GM21360 (cell line): ENCODE results near the gene USB1.

Experiments
- ATAC-seq: cut with Tn5 transposase; IDR thresholded peaks from one replicate; pipeline ENCODE4 v1.9.1; 2021; ENCODE audit warnings: mild to moderate bottlenecking, moderate library complexity; ENCODE audit not compliant: unreplicated experiment

Gene USB1, protein sequence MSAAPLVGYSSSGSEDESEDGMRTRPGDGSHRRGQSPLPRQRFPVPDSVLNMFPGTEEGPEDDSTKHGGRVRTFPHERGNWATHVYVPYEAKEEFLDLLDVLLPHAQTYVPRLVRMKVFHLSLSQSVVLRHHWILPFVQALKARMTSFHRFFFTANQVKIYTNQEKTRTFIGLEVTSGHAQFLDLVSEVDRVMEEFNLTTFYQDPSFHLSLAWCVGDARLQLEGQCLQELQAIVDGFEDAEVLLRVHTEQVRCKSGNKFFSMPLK

GRCh38 chr16:58000706-58001676, at the start of gene USB1:
USB1 (plus strand) TSS chr16:58001407; CDS start chr16:58001484, 77 bp downstream.
- ATAC-seq, result peak; percentile 68

GRCh38 chr16:57952909-57953308, 48.3 kb upstream of the USB1 start:
- ATAC-seq, result no peak

DNA sequence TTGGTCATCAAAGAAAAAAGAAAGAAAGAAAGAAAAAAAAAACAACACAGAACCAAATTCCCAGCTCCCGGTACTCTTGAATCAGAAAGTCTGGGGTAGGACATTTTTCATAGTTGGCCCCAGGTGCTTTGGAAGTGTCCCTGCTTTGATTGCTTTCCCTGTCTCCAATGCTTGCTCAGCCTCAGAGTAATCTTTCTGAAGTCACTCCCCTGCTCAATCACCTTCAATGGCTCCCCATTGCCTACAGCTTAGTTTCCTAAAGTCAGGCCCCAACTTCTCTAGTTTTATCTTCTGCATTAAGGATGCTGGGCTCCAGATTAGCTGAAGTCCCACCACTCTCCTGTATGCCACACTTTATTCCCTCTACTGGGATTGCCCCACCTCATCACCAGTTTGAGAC, 47.4 kb upstream of the USB1 start:
- no peak for ATAC-seq

GRCh38 chr16:57955572-57956188, 45.5 kb upstream of the USB1 start:
- ATAC-seq, result no peak

DNA sequence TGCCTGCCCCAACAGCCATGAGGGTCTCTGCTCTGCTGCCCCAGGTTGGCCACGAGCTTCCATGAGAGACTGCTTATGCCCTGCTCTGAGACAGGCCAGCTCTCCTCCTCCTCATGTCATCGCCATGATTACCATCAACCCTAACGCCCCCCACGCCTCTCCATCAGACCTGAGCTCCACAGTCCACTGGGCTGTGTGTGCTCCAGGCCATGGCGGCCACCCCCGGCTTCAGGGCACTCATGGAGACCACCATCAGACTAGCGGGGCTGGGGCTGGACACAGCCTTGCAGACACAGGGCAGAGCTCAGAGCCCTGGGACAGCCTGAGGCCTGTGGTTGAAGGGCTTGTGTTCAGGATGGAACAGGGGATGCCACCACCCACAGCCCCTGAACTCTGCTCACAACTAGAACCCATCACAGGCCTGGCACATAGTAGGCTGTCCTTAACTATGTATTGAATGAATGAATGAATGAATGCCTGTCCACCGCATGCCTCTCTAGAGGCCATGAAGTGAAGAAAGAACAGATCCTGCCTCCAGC, 44.9 kb upstream of the USB1 start:
- ATAC-seq, result no peak

DNA sequence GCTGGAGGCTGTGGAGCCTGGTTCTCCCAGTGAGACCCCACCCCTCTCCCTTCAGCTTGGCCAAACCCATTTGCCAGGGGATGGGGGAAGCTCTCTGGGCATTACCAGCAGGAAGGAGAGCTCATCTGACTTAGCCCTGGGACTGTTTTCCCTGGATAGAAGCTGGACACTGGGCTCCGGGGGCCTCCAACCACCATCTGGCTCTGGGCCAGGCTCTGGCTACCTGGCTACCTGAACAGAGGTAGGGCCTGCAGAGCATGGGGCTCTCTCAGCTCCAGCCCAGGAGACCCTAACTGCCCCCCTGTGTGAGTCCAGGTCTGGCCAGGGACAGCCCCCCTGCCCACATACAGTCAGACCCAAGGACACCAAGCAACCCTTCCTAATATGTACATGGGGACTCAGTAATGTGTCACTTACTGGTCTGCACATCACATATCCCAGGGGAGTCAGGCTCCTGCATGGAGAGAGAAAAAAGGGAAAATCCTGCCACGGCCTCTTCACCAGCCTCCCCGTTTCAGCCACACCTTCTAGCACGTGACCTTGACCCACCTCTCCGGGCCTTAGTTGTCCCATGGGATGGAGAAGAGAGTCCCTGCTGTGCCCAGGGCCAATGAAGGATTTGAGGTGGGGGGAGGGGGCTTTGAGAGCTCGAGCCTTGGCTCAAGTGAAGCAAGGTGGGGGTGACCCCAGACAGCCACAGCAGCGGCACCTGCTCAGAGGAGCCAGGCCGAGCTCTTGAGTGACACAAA, 44.1 kb upstream of the USB1 start:
- no peak for ATAC-seq

- ATAC-seq, result no peak
These were observed 43.4 kb upstream of the USB1 start for GRCh38 chr16:57957673-57958392.

GRCh38 chr16:57958544-57958943, 42.7 kb upstream of the USB1 start:
- no peak for ATAC-seq

DNA sequence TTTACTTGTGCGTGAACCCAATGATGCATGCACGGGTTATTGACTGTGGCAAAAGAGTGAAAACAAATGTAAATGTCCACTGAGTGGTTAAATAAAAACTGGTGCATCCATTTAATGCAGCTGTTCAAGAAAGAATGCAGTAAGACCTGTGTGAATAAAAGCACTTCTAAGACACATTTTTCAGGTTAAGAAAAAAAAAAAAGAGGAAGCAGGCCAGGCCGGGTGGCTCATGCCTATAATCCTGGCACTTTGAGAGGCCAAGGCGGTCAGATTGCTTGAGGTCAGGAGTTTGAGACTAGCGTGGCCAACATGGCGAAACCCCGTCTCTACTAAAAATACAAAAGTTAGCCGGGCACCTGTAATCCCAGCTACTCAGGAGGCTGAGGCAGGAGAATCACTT, 42.1 kb upstream of the USB1 start:
- ATAC-seq, result no peak

- no peak for ATAC-seq
These were observed 41.4 kb upstream of the USB1 start for GRCh38 chr16:57959804-57960203.

DNA sequence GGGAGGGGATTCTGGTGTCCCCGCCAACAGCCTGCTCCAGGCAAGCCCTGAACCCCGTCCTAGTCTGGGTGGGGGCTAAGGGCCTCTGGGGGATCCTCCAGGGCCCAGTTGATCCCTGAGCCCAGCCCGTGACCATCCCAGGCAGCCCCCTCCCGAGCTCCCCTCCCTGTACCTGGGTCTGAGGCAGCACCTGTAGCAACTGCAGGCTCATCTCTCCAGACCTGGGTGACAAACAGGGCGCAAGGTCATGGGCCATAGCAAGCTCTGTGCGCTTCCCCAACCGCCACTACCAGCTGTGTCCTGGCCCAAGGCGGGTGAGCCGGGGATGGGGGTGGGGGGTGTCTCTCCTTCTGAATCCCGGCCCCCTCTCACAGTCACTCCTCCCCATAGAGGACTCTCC, 40.9 kb upstream of the USB1 start:
- ATAC-seq, result no peak

GRCh38 chr16:57960826-57961472, 40.3 kb upstream of the USB1 start:
- no peak for ATAC-seq

DNA sequence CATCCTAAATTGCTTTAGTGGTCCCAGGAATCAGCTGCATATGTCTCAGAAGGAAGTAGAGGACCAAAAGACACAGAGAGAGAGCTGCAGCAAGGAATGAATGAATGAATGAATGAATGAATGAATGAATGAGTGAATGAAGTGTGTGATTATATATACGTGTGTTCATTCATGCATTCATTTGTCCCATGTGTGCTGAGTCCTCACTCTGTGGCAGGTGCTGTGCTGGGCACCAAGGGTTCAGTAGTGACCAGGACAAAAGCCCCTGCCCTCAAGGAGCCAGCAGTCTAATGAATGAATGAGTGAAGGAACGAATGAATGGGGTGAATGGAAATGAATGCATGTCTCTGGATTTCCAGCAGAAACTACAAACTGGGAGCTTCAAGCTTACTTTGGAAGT, 39.7 kb upstream of the USB1 start:
- ATAC-seq, result no peak

DNA sequence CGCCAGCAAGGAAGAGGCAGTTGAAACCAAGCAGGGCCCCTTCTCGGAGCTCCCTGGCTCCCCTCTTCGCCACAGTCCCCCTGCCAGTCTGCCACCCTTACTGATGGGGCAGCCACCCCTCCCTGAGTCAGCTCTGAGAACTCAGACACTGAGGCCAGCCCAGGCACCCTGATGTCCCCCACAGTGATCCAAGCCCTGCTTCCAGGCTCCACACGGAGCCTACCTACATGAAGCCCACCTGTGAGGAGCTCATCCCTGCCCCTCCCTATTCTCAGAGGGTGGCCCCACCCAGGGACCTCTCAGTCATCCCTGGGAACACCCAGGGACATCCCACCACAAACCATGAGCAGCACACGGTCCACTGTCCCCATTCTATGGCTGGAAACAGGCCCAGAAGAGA, 39.2 kb upstream of the USB1 start:
- no peak for ATAC-seq

- no peak for ATAC-seq
These were observed 38.5 kb upstream of the USB1 start for GRCh38 chr16:57962756-57963155.

- ATAC-seq, result no peak
These were observed 37.0 kb upstream of the USB1 start for GRCh38 chr16:57964157-57964700.

GRCh38 chr16:57966204-57966771, 34.9 kb upstream of the USB1 start:
- ATAC-seq, result no peak

- ATAC-seq, result no peak
These were observed 34.2 kb upstream of the USB1 start for GRCh38 chr16:57966986-57967385.

- no peak for ATAC-seq
These were observed 33.3 kb upstream of the USB1 start for GRCh38 chr16:57967916-57968315.
